ENCODE results near the gene SURF6. TPM values are rescaled to one million over a fixed set of nuclear protein-coding genes. Genes with fewer than 3 reads are reported as not detected.

The SURF6 gene
- total RNA-seq, 1 donor = 8.2 TPM

GRCh38 chr9:133367778-133368177, 31.8 kb upstream of the SURF6 start:
- no peak for DNase-seq (ENCODE audit: low read depth)
- H3K4me3 ChIP-seq (ENCODE audit: low read depth, low read length) = no peak overlapping the region
- TF ChIP-seq CTCF (IDR thresholded peaks at IDR 0.05; ENCODE audit: insufficient read depth, low read depth, low read length) = no peak

DNA sequence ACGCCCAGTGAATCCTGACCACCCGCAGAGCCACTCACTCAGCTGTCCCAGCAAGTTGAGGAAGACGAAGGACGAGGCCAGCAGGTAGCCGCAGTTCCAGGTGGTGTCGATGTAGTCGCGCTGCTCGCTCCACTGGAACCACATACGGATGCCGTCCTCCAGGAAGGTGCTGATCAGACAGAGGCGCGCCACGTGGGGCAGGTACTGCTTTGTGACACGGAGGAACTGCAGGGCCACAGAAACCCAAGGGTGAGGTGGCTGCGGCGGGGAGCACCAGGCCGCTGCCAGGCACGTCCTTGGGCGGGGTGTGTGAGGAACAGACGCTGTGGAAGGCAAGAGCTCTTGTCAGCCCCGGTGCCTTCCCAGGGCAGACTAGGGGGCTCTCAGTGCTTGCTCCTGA, 31.2 kb upstream of the SURF6 start:
- DNase-seq (ENCODE audit: low read depth) = no peak

GRCh38 chr9:133366435-133366834, 30.4 kb upstream of the SURF6 start:
- no peak for DNase-seq (ENCODE audit: low read depth)
- no peak overlapping the region for H3K4me3 ChIP-seq (ENCODE audit: low read depth, low read length)
- TF ChIP-seq CTCF (IDR thresholded peaks at IDR 0.05; ENCODE audit: insufficient read depth, low read depth, low read length) = no peak

More for the DNA sequence above, 31.2 kb upstream of the SURF6 start:
- TF ChIP-seq CTCF (IDR thresholded peaks at IDR 0.05; ENCODE audit: insufficient read depth, low read depth, low read length) = no peak
- no peak overlapping the region for H3K4me3 ChIP-seq (ENCODE audit: low read depth, low read length)

- TF ChIP-seq CTCF (IDR thresholded peaks at IDR 0.05; ENCODE audit: insufficient read depth, low read depth, low read length) = no peak
- DNase-seq (ENCODE audit: low read depth) = peak; percentile 57
- H3K4me3 ChIP-seq (ENCODE audit: low read depth, low read length) = no peak overlapping the region
Observed at GRCh38 chr9:133362359-133363044, 26.5 kb upstream of the SURF6 start.

DNA sequence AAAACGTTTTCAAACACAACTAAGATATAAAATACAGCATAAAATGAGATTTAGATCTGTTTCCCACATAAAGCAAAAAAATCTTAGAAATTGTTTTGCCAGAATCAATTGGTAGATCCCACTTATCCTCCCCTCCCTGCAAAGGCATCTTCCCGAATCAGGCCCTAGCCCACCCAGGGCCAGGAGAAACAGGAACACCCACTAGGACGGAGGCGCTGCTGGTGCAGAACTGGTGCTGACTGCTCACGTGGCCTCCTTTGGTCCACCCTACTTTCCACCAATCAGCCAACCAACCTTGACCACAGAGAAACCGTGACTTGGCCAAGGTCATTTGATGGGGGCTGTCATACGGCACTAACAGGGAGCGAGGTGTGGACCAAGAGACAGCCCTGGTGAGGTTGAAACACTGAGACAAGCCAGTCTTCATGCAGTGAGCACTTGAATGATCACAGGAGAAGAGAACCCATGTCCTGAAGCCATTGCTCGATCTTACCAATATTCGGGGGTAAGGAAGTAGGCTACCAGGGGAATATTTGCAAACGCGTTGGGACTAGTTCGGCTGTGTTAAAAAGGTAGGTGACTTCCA, 25.6 kb upstream of the SURF6 start:
- H3K4me3 ChIP-seq (ENCODE audit: low read depth, low read length) = no peak overlapping the region
- TF ChIP-seq CTCF (IDR thresholded peaks at IDR 0.05; ENCODE audit: insufficient read depth, low read depth, low read length) = no peak
- DNase-seq (ENCODE audit: low read depth) = no peak

GRCh38 chr9:133360400-133361393, 24.7 kb upstream of the SURF6 start:
- DNase-seq (ENCODE audit: low read depth) = peak; percentile 39
- no peak overlapping the region for H3K4me3 ChIP-seq (ENCODE audit: low read depth, low read length)
- no peak for TF ChIP-seq CTCF (IDR thresholded peaks at IDR 0.05; ENCODE audit: insufficient read depth, low read depth, low read length)
